ENCODE measurements around the gene ERBB2.
"Not testable (repeated sequence)": the region's sequence is repeated elsewhere in the genome, so short reads cannot be mapped to it uniquely, and the experiment has no call there.

ERBB2 gene

GRCh38 chr17:39745335-39746144 lies 45.7 kb downstream of the ERBB2 start:
- no peak for DNase-seq (ENCODE audit: low spot score)

- no peak for DNase-seq (ENCODE audit: low spot score)
These were observed 46.2 kb downstream of the ERBB2 start for GRCh38 chr17:39746145-39746461.

GRCh38 chr17:39747745-39748144 lies 47.9 kb downstream of the ERBB2 start:
- no peak for DNase-seq (ENCODE audit: low spot score)

GRCh38 chr17:39748444-39749034 lies 48.7 kb downstream of the ERBB2 start:
- not testable (repeated sequence) for DNase-seq (ENCODE audit: low spot score)

- no peak for DNase-seq (ENCODE audit: low spot score)
These were observed 50.5 kb downstream of the ERBB2 start for GRCh38 chr17:39750131-39751015.

- DNase-seq (ENCODE audit: low spot score): no peak
These were observed 51.2 kb downstream of the ERBB2 start for GRCh38 chr17:39751016-39751543.

- no peak for DNase-seq (ENCODE audit: low spot score)
These were observed 51.8 kb downstream of the ERBB2 start for GRCh38 chr17:39751637-39752036.

GRCh38 chr17:39752241-39752881 lies 52.5 kb downstream of the ERBB2 start:
- no peak for DNase-seq (ENCODE audit: low spot score)

GRCh38 chr17:39753514-39754160 lies 53.8 kb downstream of the ERBB2 start:
- no peak for DNase-seq (ENCODE audit: low spot score)

- peak; percentile 85 for DNase-seq (ENCODE audit: low spot score)
These were observed 54.5 kb downstream of the ERBB2 start for GRCh38 chr17:39754161-39754957.

- DNase-seq (ENCODE audit: low spot score): no peak
These were observed 55.2 kb downstream of the ERBB2 start for GRCh38 chr17:39754958-39755553.

- DNase-seq (ENCODE audit: low spot score): no peak
These were observed 55.9 kb downstream of the ERBB2 start for GRCh38 chr17:39755554-39756379.

GRCh38 chr17:39756380-39757079 lies 56.7 kb downstream of the ERBB2 start:
- DNase-seq (ENCODE audit: low spot score): no peak

GRCh38 chr17:39757176-39757662 lies 57.4 kb downstream of the ERBB2 start:
- no peak for DNase-seq (ENCODE audit: low spot score)

GRCh38 chr17:39757931-39758873 lies 58.3 kb downstream of the ERBB2 start:
- DNase-seq (ENCODE audit: low spot score): no peak

GRCh38 chr17:39759204-39759603 lies 59.3 kb downstream of the ERBB2 start:
- no peak for DNase-seq (ENCODE audit: low spot score)

GRCh38 chr17:39761861-39762496 lies 62.1 kb downstream of the ERBB2 start:
- no peak for DNase-seq (ENCODE audit: low spot score)

All from hematopoietic multipotent progenitor cell treated with erythropoietin and hydrocortisone succinate and interleukin-3 and kit ligand, for 17 days (in vitro differentiated cells).